ENCODE measurements around the gene EPHA7.

The EPHA7 gene

DNA sequence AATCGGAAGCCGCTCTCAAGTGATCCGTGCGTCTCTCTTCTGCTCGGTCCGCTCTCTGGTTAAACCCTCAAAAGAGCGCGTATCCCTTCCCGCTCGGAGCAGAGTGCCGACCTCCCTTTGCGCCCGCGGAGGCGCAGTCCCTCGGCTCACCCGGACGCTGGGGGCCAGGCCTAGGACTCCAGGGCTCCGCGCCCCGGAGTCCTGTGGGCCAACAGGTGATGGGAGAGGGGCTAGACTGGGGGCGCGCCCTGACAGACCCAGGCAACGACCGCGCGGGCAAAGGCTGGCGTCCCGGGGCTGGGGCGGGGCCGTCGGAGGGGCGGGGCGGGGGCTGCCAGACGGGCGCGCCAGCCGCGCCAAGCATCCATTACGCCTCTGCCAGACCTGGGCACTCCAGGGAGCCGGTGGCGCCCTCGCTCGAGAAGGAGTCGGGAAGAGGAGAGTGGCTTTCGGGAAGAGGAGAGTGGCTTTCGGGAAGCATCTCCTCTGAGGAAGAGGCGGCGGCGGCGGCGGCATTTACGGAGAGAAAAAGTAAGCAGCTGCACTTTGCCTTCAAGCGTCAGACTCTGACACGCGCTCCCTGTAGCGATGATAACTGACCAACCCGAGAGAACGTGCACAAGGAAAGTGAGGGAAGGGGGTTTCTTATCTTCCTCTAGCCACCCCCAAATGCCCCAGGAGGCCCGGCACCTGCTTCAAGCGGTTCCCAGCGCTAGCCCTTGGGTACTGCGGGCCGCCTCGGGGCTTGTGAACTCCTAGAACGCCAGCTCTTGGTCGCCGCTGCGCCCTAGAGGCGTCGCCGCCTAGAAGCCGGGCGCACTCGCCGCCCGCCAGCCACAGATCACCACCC lies 2.6 kb downstream of the EPHA7 start:
- H3K4me3 ChIP-seq (ENCODE audit: low read depth, low read length), result no peak overlapping the region
- no peak for TF ChIP-seq CTCF (IDR thresholded peaks at IDR 0.05; ENCODE audit: low read depth, low read length)

- no peak overlapping the region for H3K4me3 ChIP-seq (ENCODE audit: low read depth, low read length)
- TF ChIP-seq CTCF (IDR thresholded peaks at IDR 0.05; ENCODE audit: low read depth, low read length), result no peak
Observed at GRCh38 chr6:93413190-93413589, 6.2 kb downstream of the EPHA7 start.

DNA sequence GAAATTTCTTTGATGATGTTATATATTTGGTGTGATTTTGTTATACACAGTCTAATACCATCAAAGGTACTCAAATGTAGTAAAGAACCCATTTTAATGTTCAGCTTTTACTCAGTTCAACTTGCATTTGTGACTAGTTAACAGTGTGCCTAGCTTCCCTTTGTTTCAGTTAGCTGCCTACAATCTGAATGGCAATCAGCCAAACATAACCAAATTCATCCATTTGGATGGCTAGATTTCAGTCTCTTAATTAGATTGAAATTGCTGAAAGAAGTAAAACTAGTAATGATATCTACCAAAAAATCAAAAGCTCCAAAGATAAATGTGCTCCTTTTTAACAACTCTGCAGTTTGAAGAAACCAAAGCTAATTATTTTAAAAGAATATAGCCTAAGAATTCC lies 6.9 kb downstream of the EPHA7 start:
- H3K4me3 ChIP-seq (ENCODE audit: low read depth, low read length), result no peak overlapping the region
- no peak for TF ChIP-seq CTCF (IDR thresholded peaks at IDR 0.05; ENCODE audit: low read depth, low read length)

GRCh38 chr6:93407186-93407585 lies 12.2 kb downstream of the EPHA7 start:
- no peak overlapping the region for H3K4me3 ChIP-seq (ENCODE audit: low read depth, low read length)
- TF ChIP-seq CTCF (IDR thresholded peaks at IDR 0.05; ENCODE audit: low read depth, low read length), result no peak

- TF ChIP-seq CTCF (IDR thresholded peaks at IDR 0.05; ENCODE audit: low read depth, low read length), result no peak
- H3K4me3 ChIP-seq (ENCODE audit: low read depth, low read length), result no peak overlapping the region
Observed at GRCh38 chr6:93403390-93403789, 16.0 kb downstream of the EPHA7 start.

DNA sequence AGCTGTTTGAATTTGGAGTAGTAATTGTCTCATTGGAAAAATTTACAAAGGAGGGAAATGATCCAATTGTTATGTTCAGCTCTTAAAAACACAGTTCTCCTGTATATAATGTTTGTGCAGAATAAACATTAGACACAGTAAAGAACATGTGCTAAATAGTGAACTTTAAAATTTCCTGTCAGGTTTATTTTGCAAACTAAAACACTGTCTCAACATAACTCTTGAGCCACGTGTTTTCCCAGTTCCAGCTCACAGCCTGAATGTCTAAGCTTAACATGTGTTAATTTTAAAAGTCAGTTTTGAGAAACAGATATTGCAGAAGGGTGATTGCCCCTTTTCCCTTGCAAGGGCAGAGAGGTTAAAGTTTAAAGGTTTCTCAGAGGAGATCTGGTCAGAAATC lies 20.6 kb downstream of the EPHA7 start:
- TF ChIP-seq CTCF (IDR thresholded peaks at IDR 0.05; ENCODE audit: low read depth, low read length), result no peak
- no peak overlapping the region for H3K4me3 ChIP-seq (ENCODE audit: low read depth, low read length)

DNA sequence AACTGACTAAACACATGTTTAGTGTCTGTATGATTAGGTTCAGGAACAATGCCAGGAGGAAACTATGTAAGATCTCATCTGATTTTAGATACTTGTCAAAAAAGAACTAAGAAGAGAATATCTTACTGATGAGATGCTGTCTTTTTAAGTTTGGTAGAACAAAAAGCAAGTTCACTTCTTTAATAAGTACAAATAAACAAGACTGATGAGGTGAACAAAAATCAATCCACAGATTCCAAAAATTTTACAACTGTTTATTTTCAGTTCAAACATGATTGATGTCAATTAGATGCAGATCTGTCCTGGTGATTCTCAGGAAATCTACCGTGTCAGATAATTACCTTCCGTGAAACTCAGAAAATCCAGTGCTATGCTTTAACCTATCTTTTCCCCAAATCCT lies 24.9 kb downstream of the EPHA7 start:
- TF ChIP-seq CTCF (IDR thresholded peaks at IDR 0.05; ENCODE audit: low read depth, low read length), result no peak
- H3K4me3 ChIP-seq (ENCODE audit: low read depth, low read length), result no peak overlapping the region
